HCT116 (cell line): Measurements from ENCODE around the gene TBC1D2. TPM values are rescaled to one million over a fixed set of nuclear protein-coding genes. Genes with fewer than 3 reads are reported as not detected.

Experiments
- ATAC-seq: fragments of 200-7000 bp; cut with Tn5 transposase; 2 replicates; pipeline ENCODE4 v1.9.1; 2020; ENCODE audit warnings: mild to moderate bottlenecking, moderate library complexity
- BruUV-seq: library from RNA; stranded (reverse); fragments of 400-500 nt; replicated peaks from 2 replicates; lab custom pipeline; 2021; lab: Mats Ljungman, UMichigan
- CTCF ChIA-PET: fragments of 300-600 bp; sonication (Branson Sonifier 250); formaldehyde crosslinking; loops from one replicate; lab custom pipeline; 2021; ENCODE audit warnings: antibody characterized with exemption; lab: Charles Lee
- POLR2A ChIA-PET: fragments of 300-600, 350-600 bp; sonication (Branson Sonifier 250); formaldehyde crosslinking; loops from one replicate; lab custom pipeline; 2021; ENCODE audit warnings: antibody characterized with exemption; lab: Charles Lee
- RAD21 ChIA-PET, 2 experiments: fragments of 300-600 bp; sonication (Branson Sonifier 250); formaldehyde crosslinking; loops; one replicate each; lab custom pipeline; 2023; ENCODE audit warnings: low total read pairs in 2 of 2; ENCODE audit not compliant: uncharacterized antibody in 2 of 2, unreplicated experiment in 2 of 2, low non-redundant PET in 1 of 2; lab: Charles Lee
- DNase-seq: peaks from one replicate; pipeline ENCODE4 v3.0.0-alpha.2; 2010; ENCODE audit warnings: low read depth, low spot score
- H2AFZ ChIP-seq: fragments of 200-600 bp; shearing (Covaris generic), sonication (generic); 2 replicates; pipeline ENCODE4 v1.6.1; 2017; ENCODE audit warnings: low read depth, mixed run types, mixed read lengths, antibody characterized with exemption, low read length; ENCODE audit not compliant: poor library complexity, severe bottlenecking
- H3K27ac ChIP-seq: 2 replicates; pipeline ENCODE4 v1.5.1; 2012; ENCODE audit warnings: low read depth, low read length
- H3K27me3 ChIP-seq: fragments of 200-600 bp; sonication (generic); 2 replicates; pipeline ENCODE4 v1.6.1; 2016; ENCODE audit warnings: mixed run types, low read length, mixed read lengths; ENCODE audit not compliant: insufficient read depth
- H3K36me3 ChIP-seq, 2 experiments: fragments of 200-500 bp in 1 of 2; fragments of 200-600 bp in 1 of 2; sonication (Bioruptor generic) in 1 of 2; sonication (generic) in 1 of 2; 2 replicates each; pipeline versions ENCODE4 v1.5.1 to v1.6.1; 2014 to 2016; ENCODE audit warnings: low read length in 2 of 2, inconsistent platforms in 1 of 2, mixed read lengths in 1 of 2, mixed run types in 1 of 2; ENCODE audit not compliant: insufficient read depth in 2 of 2, control insufficient read depth in 1 of 2
- H3K4me1 ChIP-seq, 2 experiments: fragments of 200-600 bp in 1 of 2; sonication (generic) in 1 of 2; 2 replicates each; pipeline versions ENCODE4 v1.5.1 to v1.6.1; 2012 to 2017; ENCODE audit warnings: low read length in 2 of 2, inconsistent platforms in 1 of 2, mild to moderate bottlenecking in 1 of 2, mixed read lengths in 1 of 2, mixed run types in 1 of 2, moderate library complexity in 1 of 2; ENCODE audit not compliant: insufficient read depth in 2 of 2, control insufficient read depth in 1 of 2
- H3K4me2 ChIP-seq: fragments of 200-600 bp; sonication (generic); 2 replicates; pipeline ENCODE4 v1.6.1; 2017; ENCODE audit warnings: mixed run types, low read length, mixed read lengths
- H3K4me3 ChIP-seq, 2 experiments: fragments of 200-600 bp in 1 of 2; sonication (generic) in 1 of 2; replicated peaks in 1 of 2; 2 replicates each; pipeline ENCODE4 v1.5.1; 2011 to 2016; ENCODE audit warnings: low read length in 2 of 2, control low read depth in 1 of 2, low read depth in 1 of 2, mild to moderate bottlenecking in 1 of 2, mixed read lengths in 1 of 2, mixed run types in 1 of 2
- H3K79me2 ChIP-seq: fragments of 200-600 bp; sonication (generic); 2 replicates; pipeline ENCODE4 v1.6.1; 2017; ENCODE audit warnings: mild to moderate bottlenecking, mixed run types, low read length, moderate library complexity, mixed read lengths; ENCODE audit not compliant: insufficient read depth
- H3K9ac ChIP-seq: fragments of 200-600 bp; sonication (generic); 2 replicates; pipeline ENCODE4 v1.6.1; 2016; ENCODE audit warnings: low read length, mixed read lengths
- H3K9me2 ChIP-seq: fragments of 200-600 bp; sonication (generic), shearing (Covaris generic); 2 replicates; pipeline ENCODE4 v1.6.1; 2017; ENCODE audit warnings: mixed run types, mild to moderate bottlenecking, moderate library complexity; ENCODE audit not compliant: insufficient read depth
- H3K9me3 ChIP-seq, 2 experiments: fragments of 200-500 bp in 1 of 2; fragments of 200-600 bp in 1 of 2; sonication (Bioruptor generic) in 1 of 2; sonication (generic) in 1 of 2; 2 replicates each; pipeline ENCODE4 v1.6.1; 2014 to 2017; ENCODE audit warnings: low read length in 2 of 2, mixed read lengths in 2 of 2, inconsistent platforms in 1 of 2, low read depth in 1 of 2, mild to moderate bottlenecking in 1 of 2, mixed run types in 1 of 2, moderate library complexity in 1 of 2; ENCODE audit not compliant: control insufficient read depth in 1 of 2, insufficient read depth in 1 of 2
- H4K20me1 ChIP-seq: fragments of 200-600 bp; sonication (generic), shearing (Covaris generic); 2 replicates; pipeline ENCODE4 v1.6.1; 2017; ENCODE audit warnings: mixed run types, mild to moderate bottlenecking, moderate library complexity; ENCODE audit not compliant: insufficient read depth
- CBX3 ChIP-seq: IDR thresholded peaks from 2 replicates; pipeline ENCODE4 v1.6.1; 2012; ENCODE audit warnings: low read depth
- EGR1 ChIP-seq: IDR thresholded peaks from 2 replicates; pipeline ENCODE4 v1.6.1; 2012; ENCODE audit warnings: low read depth
- FOSL1 ChIP-seq: IDR thresholded peaks from 2 replicates; pipeline ENCODE4 v1.6.1; 2012; ENCODE audit warnings: low read depth
- intact Hi-C: fragments of 100-400 bp; cut with micrococcal nuclease; formaldehyde crosslinking; loops from 2 replicates; pipeline ENCODE4 v1.10.0; 2022
- total RNA-seq: library from RNA; stranded (reverse); gene quantifications from one replicate; pipeline ENCODE4 v1.2.1, GENCODE V29; 2021; ENCODE audit not compliant: unreplicated experiment
- TF ChIP-seq, protein P1 (sequence below): IDR thresholded peaks from 2 replicates; pipeline ENCODE4 v1.6.1; 2011; ENCODE audit warnings: mild to moderate bottlenecking, low read length, moderate library complexity; ENCODE audit not compliant: insufficient replicate concordance; ENCODE audit errors: extremely low read depth
- TF ChIP-seq, protein P2 (sequence below): IDR thresholded peaks from 2 replicates; pipeline ENCODE4 v1.6.1; 2012

Gene TBC1D2
- total RNA-seq, 1 experiment from 2014 or later: 9.8 TPM

DNA sequence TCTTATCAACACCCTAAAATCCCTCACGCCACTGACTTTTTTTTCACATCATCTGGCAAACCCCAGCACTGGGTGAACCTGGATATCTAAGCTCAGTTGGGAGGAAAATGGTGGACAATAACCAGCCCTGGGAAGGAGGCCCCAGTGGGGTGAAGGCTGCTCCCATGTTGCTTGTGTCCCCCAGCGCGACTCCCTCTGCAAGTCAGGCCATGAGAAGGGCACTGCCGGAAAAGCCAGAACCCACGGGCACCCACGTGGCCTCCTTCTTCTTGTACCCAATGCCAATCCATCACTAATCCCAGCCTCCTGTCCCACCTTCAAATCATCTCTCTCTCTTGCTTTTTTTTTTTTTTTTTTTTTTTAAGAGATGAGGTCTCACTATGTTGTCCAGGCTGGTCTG lies 74.5 kb downstream of the TBC1D2 start:
- no peaks in the 10 kb centered on the region for H3K9me2 ChIP-seq
- no peaks in the 10 kb centered on the region for H4K20me1 ChIP-seq
- ChIA-PET RAD21 (no interaction called here), POLR2A (interaction anchor here (0.7 kb wide), 1 partner anchor 258 kb away, joined by 3 read pairs; no protein-coding TSS in a partner anchor), CTCF (no interaction called here)
- TF ChIP-seq EGR1 (no peak), CBX3 (no peak), FOSL1 (no peak)
- TF ChIP-seq, protein P1, sequence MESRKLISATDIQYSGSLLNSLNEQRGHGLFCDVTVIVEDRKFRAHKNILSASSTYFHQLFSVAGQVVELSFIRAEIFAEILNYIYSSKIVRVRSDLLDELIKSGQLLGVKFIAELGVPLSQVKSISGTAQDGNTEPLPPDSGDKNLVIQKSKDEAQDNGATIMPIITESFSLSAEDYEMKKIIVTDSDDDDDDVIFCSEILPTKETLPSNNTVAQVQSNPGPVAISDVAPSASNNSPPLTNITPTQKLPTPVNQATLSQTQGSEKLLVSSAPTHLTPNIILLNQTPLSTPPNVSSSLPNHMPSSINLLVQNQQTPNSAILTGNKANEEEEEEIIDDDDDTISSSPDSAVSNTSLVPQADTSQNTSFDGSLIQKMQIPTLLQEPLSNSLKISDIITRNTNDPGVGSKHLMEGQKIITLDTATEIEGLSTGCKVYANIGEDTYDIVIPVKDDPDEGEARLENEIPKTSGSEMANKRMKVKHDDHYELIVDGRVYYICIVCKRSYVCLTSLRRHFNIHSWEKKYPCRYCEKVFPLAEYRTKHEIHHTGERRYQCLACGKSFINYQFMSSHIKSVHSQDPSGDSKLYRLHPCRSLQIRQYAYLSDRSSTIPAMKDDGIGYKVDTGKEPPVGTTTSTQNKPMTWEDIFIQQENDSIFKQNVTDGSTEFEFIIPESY: no peak
- TF ChIP-seq, protein P2, sequence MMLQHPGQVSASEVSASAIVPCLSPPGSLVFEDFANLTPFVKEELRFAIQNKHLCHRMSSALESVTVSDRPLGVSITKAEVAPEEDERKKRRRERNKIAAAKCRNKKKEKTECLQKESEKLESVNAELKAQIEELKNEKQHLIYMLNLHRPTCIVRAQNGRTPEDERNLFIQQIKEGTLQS: no peak
- H3K36me3 ChIP-seq: no peaks in the 10 kb centered on the region
- H3K27me3 ChIP-seq: no peaks in the 10 kb centered on the region
- H3K27ac ChIP-seq: no peak overlapping the region
- H3K79me2 ChIP-seq: no peaks in the 10 kb centered on the region
- no peak overlapping the region for H2AFZ ChIP-seq
- no peak overlapping the region for H3K4me2 ChIP-seq
- H3K9ac ChIP-seq: no peak overlapping the region
- H3K9me3 ChIP-seq: no peaks in the 10 kb centered on the region
- DNase-seq (no peak), ATAC-seq (no peak)
- peaks cover 4 to 11% of the 10 kb centered on the region in 2 experiments; a peak in 3 of 4 replicates for H3K4me1 ChIP-seq
- no peak overlapping the region for H3K4me3 ChIP-seq
- intact Hi-C loops: no loop called here
- BruUV-seq: no TSS peak
